ENCODE results near the gene AUTS2.

The AUTS2 gene

GRCh38 chr7:70270149-70270548 is 671.9 kb downstream of the AUTS2 start:
- TF ChIP-seq CTCF (IDR thresholded peaks at IDR 0.05): no peak

DNA sequence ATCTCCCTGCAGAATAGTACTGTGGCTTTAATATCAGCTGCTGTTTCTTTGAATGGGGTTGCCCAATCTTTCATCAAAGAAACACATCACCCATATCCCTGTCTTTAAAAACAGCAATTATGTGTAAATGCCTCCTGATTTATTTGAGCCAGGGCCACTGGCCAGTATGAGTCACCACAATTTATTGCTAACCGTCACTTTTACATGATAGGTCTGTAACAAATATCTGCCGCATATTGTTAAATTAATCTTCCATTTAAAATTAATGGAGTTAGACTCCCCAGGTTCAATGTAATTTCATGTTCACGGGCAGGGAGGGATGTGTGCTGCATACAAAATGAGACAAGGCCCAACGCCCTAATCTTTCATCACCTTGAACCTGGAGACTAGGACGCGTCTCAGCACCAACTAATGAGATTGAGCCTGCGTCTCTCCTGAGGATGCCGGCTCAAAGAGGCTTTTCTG is 673.4 kb downstream of the AUTS2 start:
- TF ChIP-seq CTCF (IDR thresholded peaks at IDR 0.05): no peak

DNA sequence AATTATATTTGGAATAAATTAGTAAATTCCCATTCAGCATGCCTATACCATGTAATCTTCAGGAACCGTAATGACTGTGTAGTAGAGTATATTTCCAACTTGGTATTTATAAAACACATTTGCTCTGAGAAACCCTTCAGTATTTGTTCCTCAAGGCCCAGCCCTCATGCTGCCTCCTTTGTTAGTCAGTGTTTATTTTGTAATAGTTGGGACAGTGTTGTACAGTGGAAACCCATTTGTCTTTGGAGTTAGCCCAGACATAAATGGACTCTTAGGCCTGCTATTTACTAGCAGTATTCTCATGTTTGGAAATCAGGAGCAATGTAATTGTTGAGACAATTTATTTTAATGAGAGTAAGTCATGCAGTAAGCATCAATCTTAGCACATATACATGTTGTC is 686.9 kb downstream of the AUTS2 start:
- TF ChIP-seq CTCF (IDR thresholded peaks at IDR 0.05): no peak

GRCh38 chr7:70285854-70286253 is 687.6 kb downstream of the AUTS2 start:
- no peak for TF ChIP-seq CTCF (IDR thresholded peaks at IDR 0.05)

- no peak for TF ChIP-seq CTCF (IDR thresholded peaks at IDR 0.05)
These were observed 690.6 kb downstream of the AUTS2 start for GRCh38 chr7:70288781-70289456.

DNA sequence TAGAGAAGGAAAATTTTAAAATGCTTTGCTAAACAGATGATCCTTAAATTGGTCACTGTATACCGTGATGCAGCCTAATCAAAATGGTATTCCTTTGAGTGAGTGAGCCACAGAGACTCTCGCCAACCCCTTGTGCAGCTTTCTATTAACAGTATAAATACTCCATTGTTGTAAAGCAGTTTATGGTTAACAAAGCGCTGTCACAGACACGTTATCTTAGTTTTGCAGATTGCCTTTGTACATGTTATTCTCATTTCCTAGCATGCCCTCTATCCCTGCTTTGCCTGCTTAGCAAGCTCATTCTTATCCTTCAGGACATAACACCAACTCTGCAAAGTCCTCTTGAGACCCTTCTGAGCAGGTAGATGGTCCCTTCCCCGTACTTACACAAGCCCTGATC is 694.4 kb downstream of the AUTS2 start:
- TF ChIP-seq CTCF (IDR thresholded peaks at IDR 0.05): no peak

DNA sequence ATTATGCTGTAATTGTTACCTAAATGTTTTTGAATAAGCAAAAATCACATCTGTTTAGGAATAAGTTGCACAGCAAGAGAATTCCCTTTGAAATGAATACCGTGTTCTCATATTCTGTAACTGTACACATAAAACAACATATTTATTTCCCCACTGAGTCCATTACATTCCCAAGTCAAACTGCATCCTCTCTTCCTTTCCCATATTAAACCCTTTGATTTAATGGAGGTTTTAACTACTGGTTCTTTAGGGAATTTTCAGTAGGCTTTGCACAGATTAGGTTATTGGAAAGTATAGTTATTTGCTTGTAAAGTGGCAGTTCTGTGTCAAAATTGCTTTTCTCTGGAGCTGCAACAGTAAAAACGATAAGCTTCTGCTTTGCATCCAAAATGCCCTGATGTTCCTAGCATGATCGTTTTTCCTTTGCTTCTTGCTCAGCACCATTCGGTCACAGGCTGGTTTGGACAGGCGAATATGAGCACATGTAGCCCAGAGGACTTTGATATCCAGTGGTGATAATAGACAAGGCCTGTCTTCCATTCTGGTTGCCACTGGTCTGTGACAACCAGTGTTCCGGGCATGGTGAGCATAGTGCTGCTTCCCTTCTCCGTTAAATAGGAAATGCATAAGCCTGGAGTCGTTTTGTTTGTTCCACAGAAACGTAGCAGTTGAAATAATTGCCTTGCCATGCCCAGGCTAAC is 696.1 kb downstream of the AUTS2 start:
- TF ChIP-seq CTCF (IDR thresholded peaks at IDR 0.05): no peak

Measured in LNCAP (cell line).